WERI-Rb-1 (cell line): ENCODE measurements around the gene RIT2.

Experiments used
- DNase-seq: peaks from one replicate; pipeline ENCODE4 v3.0.0-alpha.2; 2020
- H3K27ac ChIP-seq: fragments of 250-450 bp; sonication (Bioruptor Pico); 2 replicates; pipeline ENCODE4 v1.5.1; 2020; ENCODE audit warnings: mild to moderate bottlenecking, moderate library complexity
- H3K27me3 ChIP-seq: fragments of 250-450 bp; sonication (Bioruptor Pico); 2 replicates; pipeline ENCODE4 v1.5.1; 2021; ENCODE audit warnings: mild to moderate bottlenecking, low read depth, moderate library complexity; ENCODE audit not compliant: insufficient read depth, severe bottlenecking
- H3K36me3 ChIP-seq: fragments of 250-450 bp; sonication (Bioruptor Pico); 2 replicates; pipeline ENCODE4 v1.5.1; 2020; ENCODE audit warnings: mild to moderate bottlenecking, moderate library complexity
- H3K4me3 ChIP-seq: 2 replicates; pipeline ENCODE4 v1.5.1; 2011; ENCODE audit warnings: low read depth, mild to moderate bottlenecking, control low read depth, low read length
- H3K9me3 ChIP-seq: fragments of 250-450 bp; sonication (Bioruptor Pico); 2 replicates; pipeline ENCODE4 v1.5.1; 2021; ENCODE audit warnings: mild to moderate bottlenecking, moderate library complexity; ENCODE audit not compliant: severe bottlenecking
- TF ChIP-seq, protein P1 (sequence below): IDR thresholded peaks from 2 replicates; pipeline ENCODE4 v1.5.1; 2011; ENCODE audit warnings: low read depth, mild to moderate bottlenecking, control low read depth, inconsistent platforms, low read length

The RIT2 gene

GRCh38 chr18:42792731-42793130 is 322.8 kb downstream of the RIT2 start:
- Histone ChIP-seq H3K27ac (no peak overlapping the region), H3K4me3 (no peak overlapping the region), H3K27me3 (no peaks in the 10 kb centered on the region), H3K36me3 (no peaks in the 10 kb centered on the region), H3K9me3 (no peaks in the 10 kb centered on the region)
- no peak for DNase-seq
- TF ChIP-seq, protein P1, sequence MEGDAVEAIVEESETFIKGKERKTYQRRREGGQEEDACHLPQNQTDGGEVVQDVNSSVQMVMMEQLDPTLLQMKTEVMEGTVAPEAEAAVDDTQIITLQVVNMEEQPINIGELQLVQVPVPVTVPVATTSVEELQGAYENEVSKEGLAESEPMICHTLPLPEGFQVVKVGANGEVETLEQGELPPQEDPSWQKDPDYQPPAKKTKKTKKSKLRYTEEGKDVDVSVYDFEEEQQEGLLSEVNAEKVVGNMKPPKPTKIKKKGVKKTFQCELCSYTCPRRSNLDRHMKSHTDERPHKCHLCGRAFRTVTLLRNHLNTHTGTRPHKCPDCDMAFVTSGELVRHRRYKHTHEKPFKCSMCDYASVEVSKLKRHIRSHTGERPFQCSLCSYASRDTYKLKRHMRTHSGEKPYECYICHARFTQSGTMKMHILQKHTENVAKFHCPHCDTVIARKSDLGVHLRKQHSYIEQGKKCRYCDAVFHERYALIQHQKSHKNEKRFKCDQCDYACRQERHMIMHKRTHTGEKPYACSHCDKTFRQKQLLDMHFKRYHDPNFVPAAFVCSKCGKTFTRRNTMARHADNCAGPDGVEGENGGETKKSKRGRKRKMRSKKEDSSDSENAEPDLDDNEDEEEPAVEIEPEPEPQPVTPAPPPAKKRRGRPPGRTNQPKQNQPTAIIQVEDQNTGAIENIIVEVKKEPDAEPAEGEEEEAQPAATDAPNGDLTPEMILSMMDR: no peak

GRCh38 chr18:42784632-42785031 is 330.9 kb downstream of the RIT2 start:
- TF ChIP-seq, protein P1: no peak
- no peak for DNase-seq
- Histone ChIP-seq H3K4me3 (no peak overlapping the region), H3K27ac (no peak overlapping the region), H3K9me3 (no peaks in the 10 kb centered on the region), H3K27me3 (no peaks in the 10 kb centered on the region), H3K36me3 (no peaks in the 10 kb centered on the region)

DNA sequence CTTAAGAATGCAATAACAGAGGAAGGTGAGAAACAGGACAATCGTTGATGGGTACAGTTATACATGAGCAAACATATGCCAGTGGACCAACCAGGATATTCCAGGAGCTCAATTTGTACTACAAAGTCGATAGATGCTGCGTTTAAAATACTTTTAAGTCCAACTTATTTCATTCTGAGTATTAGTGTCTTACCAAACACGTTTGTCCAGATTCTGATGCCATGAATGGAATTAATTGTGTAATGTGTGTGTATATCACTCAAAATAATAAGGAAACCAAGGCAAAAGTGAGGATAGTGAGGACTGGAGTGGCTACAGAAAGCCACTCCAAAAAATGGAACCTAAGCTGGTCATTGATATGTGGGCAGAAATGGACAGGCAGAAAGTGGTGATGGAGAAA is 332.6 kb downstream of the RIT2 start:
- H3K36me3 ChIP-seq: no peaks in the 10 kb centered on the region
- DNase-seq: no peak

GRCh38 chr18:42781298-42781815 is 334.1 kb downstream of the RIT2 start:
- no peaks in the 10 kb centered on the region for H3K36me3 ChIP-seq
- no peak overlapping the region for H3K4me3 ChIP-seq
- no peak overlapping the region for H3K27ac ChIP-seq
- H3K9me3 ChIP-seq: no peaks in the 10 kb centered on the region
- TF ChIP-seq, protein P1: no peak
- no peaks in the 10 kb centered on the region for H3K27me3 ChIP-seq
- DNase-seq: no peak

More for the DNA sequence above, 332.6 kb downstream of the RIT2 start:
- H3K27me3 ChIP-seq: no peaks in the 10 kb centered on the region
- TF ChIP-seq, protein P1: no peak
- H3K9me3 ChIP-seq: no peaks in the 10 kb centered on the region
- H3K4me3 ChIP-seq: no peak overlapping the region
- H3K27ac ChIP-seq: no peak overlapping the region

- H3K27ac ChIP-seq: no peak overlapping the region
- DNase-seq: no peak
- no peak overlapping the region for H3K4me3 ChIP-seq
- no peaks in the 10 kb centered on the region for H3K36me3 ChIP-seq
- no peaks in the 10 kb centered on the region for H3K27me3 ChIP-seq
- H3K9me3 ChIP-seq: no peaks in the 10 kb centered on the region
- TF ChIP-seq, protein P1: no peak
These were observed 335.3 kb downstream of the RIT2 start for GRCh38 chr18:42780171-42780570.

DNA sequence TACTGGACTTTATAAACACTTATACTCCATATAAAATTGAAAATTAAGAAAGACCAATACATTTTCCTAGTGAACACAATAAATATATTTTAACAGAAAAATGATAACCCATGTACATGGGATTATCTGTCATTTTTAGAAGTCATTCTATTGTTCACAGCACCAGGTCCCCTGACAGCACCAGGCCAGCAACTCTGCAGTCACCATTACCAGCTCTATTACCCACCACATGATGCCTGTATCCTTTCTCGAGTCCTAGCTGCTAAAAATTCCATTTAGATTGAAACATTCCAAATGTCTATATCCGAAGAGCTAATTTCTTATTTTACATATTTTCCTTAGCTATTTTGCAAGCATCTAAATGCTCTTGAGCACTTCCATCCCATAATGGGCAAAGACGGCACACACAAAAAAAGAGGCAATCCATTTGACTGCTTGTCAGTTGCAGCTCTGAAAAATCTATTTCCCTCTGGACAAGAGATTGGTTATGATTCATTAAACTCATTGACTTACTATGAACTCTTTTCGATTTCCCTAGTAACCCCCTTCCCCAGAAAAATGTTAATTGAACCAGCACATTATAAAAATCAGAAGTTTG is 336.9 kb downstream of the RIT2 start:
- Histone ChIP-seq H3K36me3 (no peaks in the 10 kb centered on the region), H3K4me3 (no peak overlapping the region), H3K27me3 (no peaks in the 10 kb centered on the region), H3K9me3 (no peaks in the 10 kb centered on the region), H3K27ac (no peak overlapping the region)
- DNase-seq: no peak
- TF ChIP-seq, protein P1: no peak
